ENCODE measurements around the gene NUMA1. TPM values are rescaled to one million over a fixed set of nuclear protein-coding genes. Genes with fewer than 3 reads are reported as not detected.

NUMA1 gene
- total RNA-seq, 1 experiment from 2014 or later, result 267 TPM

DNA sequence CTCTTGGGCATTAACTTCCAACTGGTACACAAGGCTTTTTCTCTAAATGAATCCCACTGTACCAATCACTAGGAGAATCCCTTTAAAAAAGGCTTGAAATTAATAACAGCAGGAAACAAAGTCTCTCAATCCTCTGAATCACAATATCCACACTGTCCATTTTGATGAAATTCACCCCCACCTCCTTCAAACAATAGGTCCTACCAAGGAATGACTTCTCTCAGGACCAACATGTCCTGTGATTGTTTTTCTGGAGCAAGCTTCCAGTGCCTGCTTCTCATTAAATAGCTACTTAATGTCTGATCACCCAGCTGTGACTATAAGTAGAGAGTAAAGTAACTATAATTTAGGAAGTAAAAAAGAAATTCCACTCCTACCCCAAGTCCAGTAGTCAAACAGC lies 13.1 kb downstream of the NUMA1 start:
- peaks cover 80% of the 10 kb centered on the region for H3K79me2 ChIP-seq (ENCODE audit: low read depth)
- intact Hi-C loops (cut with micrococcal nuclease; ENCODE audit: unreplicated experiment), result no loop called here
- H3F3A ChIP-seq (ENCODE audit: insufficient read depth, low read depth), result peaks cover 22% of the 10 kb centered on the region

DNA sequence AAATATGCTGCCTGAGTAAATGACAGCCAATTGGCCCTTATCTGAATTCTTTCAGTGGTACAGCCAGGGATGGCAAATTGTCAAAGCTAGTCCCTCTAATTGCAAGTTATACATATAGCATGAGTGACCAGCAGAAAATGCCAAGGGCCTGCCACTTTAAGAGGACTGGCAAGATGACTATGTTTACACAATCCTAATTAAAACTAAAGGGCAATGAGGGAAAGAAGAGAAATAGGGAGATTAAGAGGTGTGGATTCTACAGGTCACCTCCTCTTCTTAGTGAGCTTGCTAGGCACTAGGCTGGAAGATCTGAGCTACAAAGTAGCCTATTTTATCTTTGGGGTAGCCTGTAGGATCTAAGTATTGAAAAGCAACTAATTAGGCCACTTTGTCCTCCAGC lies 13.5 kb downstream of the NUMA1 start:
- TF ChIP-seq CTCF (conservative IDR thresholded peaks at IDR 0.05) (no peak), EZH2 (IDR thresholded peaks at IDR 0.05; ENCODE audit: low read depth) (no peak)
- no peak for DNase-seq
- ChIA-PET POLR2A (ENCODE audit: unreplicated experiment) (no interaction called here), CTCF (no interaction called here)
- Histone ChIP-seq H4K20me1 (ENCODE audit: insufficient read depth) (peaks cover 1% of the 10 kb centered on the region; the same call in 1 of the 2 replicates), H3K79me2 (ENCODE audit: low read depth) (peaks cover 78% of the 10 kb centered on the region), H3K27ac (no peak overlapping the region), H3K4me3 (no peak overlapping the region), H3K36me3 (ENCODE audit: low read depth) (peaks cover 32% of the 10 kb centered on the region), H3K9me3 (ENCODE audit: insufficient read depth, low read depth) (no peaks in the 10 kb centered on the region), H2AFZ (no peak overlapping the region), H3K4me2 (no peak overlapping the region), H3K4me1 (replicated peaks; ENCODE audit: insufficient read depth) (peaks cover 31% of the 10 kb centered on the region), H3K9me2 (ENCODE audit: insufficient read depth) (no peaks in the 10 kb centered on the region), H3K27me3 (ENCODE audit: insufficient read depth, low read depth) (no peaks in the 10 kb centered on the region), H3F3A (ENCODE audit: insufficient read depth, low read depth) (peaks cover 20% of the 10 kb centered on the region)
- intact Hi-C loops (cut with micrococcal nuclease; ENCODE audit: unreplicated experiment), result no loop called here
- no TSS peak for BruUV-seq (replicated peaks)

More for the DNA sequence above, 13.1 kb downstream of the NUMA1 start:
- peaks cover 32% of the 10 kb centered on the region for H3K36me3 ChIP-seq (ENCODE audit: low read depth)
- ChIA-PET POLR2A (ENCODE audit: unreplicated experiment) (no interaction called here), CTCF (no interaction called here)
- TF ChIP-seq EZH2 (IDR thresholded peaks at IDR 0.05; ENCODE audit: low read depth) (no peak), CTCF (conservative IDR thresholded peaks at IDR 0.05) (no peak)
- peaks cover 34% of the 10 kb centered on the region for H3K4me1 ChIP-seq (replicated peaks; ENCODE audit: insufficient read depth)
- no peak overlapping the region for H3K4me3 ChIP-seq
- no peak overlapping the region for H2AFZ ChIP-seq
- BruUV-seq (replicated peaks), result no TSS peak
- H3K9me2 ChIP-seq (ENCODE audit: insufficient read depth), result no peaks in the 10 kb centered on the region
- no peak overlapping the region for H3K27ac ChIP-seq
- H3K4me2 ChIP-seq, result no peak overlapping the region
- no peaks in the 10 kb centered on the region for H3K27me3 ChIP-seq (ENCODE audit: insufficient read depth, low read depth)
- H4K20me1 ChIP-seq (ENCODE audit: insufficient read depth), result peaks cover 4% of the 10 kb centered on the region; the same call in 1 of the 2 replicates
- DNase-seq, result no peak
- no peaks in the 10 kb centered on the region for H3K9me3 ChIP-seq (ENCODE audit: insufficient read depth, low read depth)

DNA sequence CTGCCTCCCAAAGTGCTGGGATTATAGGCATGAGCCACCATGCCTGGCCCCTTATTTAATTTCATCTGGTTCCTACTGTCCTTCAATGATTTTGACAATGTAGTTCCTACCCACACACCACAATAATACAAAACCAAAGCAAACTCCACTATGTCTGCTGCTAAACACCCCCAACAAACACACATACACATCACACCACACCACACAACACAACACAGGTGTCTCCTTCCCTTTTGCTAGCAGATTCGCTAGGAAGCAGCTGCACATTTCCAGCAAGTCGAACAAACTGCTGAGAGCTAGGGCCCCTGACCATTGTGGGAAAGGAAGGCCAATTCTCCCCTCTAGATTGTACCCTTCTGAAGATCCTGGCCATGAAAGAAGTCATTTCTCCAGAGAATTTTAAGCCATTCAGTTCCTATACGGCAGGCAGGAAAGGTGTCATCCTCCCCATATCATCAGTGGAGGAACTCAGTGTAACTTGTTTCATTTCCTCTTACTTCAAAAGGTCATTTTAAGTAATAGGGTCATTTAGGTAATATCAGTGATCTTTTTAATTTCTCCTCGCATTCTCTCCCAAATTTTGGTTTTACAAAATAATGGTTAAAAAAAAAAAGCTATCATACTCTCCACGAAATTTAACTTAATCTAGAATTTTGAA lies 18.5 kb downstream of the NUMA1 start:
- Histone ChIP-seq H3K36me3 (ENCODE audit: low read depth) (peaks cover 26% of the 10 kb centered on the region), H2AFZ (no peak overlapping the region), H3K4me1 (replicated peaks; ENCODE audit: insufficient read depth) (no peaks in the 10 kb centered on the region), H3K27me3 (ENCODE audit: insufficient read depth, low read depth) (no peaks in the 10 kb centered on the region), H3K9me3 (ENCODE audit: insufficient read depth, low read depth) (no peaks in the 10 kb centered on the region), H3K4me2 (no peak overlapping the region), H3K79me2 (ENCODE audit: low read depth) (peaks cover 70% of the 10 kb centered on the region), H4K20me1 (ENCODE audit: insufficient read depth) (peaks cover 4% of the 10 kb centered on the region), H3K4me3 (no peak overlapping the region), H3F3A (ENCODE audit: insufficient read depth, low read depth) (peaks cover 10% of the 10 kb centered on the region; the same call in 1 of the 2 replicates), H3K9me2 (ENCODE audit: insufficient read depth) (no peaks in the 10 kb centered on the region), H3K27ac (no peak overlapping the region)
- ChIA-PET POLR2A (ENCODE audit: unreplicated experiment) (no interaction called here), CTCF (interaction anchor here (0.6 kb wide), 1 partner anchor 41 kb away, joined by 5 read pairs; no protein-coding TSS in a partner anchor)
- TF ChIP-seq CTCF (conservative IDR thresholded peaks at IDR 0.05) (no peak), EZH2 (IDR thresholded peaks at IDR 0.05; ENCODE audit: low read depth) (no peak)
- DNase-seq, result no peak
- no TSS peak for BruUV-seq (replicated peaks)
- intact Hi-C loops (cut with micrococcal nuclease; ENCODE audit: unreplicated experiment), result no loop called here

Measured in PC-9 (cell line).